ENCODE measurements around the gene TNFRSF25. TPM values are rescaled to one million over a fixed set of nuclear protein-coding genes. Genes with fewer than 3 reads are reported as not detected.

The TNFRSF25 gene
- total RNA-seq, 1 experiment from 2014 or later: 19.5 TPM

DNA sequence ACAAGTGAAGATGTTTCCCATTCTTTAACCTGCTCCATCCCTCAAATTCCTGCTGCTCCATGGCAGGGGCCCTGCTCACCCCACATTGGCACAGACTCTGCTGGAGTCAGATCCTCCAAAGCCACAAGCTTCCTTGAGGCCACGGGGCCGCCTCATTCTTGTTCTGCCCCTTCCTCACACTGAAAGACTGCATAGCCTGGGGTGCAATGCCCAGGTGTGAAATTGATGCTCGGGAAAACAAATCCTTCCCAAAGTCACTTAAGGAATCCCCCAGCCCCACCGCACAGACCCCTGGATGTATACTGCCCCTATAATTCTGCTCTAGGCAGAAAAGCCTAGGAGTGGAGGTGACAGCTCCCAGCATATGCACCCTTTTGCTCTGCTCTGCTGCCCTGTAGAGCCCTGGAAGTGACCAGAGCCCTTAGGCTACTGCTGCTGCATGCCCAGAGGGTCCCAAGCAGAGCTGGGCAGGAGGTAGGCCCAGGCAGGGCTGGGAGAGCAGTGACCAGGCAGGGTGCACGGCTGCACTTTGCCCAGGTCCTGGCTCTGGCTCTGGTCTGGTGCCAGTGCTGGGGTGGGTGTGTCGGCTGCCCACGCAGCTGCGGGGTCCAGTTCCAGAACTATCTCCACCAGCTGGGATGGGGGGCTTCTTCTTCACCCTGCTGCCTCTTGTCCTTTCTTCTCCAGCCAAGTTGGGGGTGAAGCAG is 47.9 kb downstream of the TNFRSF25 start (continued):
- TF ChIP-seq, protein P1, sequence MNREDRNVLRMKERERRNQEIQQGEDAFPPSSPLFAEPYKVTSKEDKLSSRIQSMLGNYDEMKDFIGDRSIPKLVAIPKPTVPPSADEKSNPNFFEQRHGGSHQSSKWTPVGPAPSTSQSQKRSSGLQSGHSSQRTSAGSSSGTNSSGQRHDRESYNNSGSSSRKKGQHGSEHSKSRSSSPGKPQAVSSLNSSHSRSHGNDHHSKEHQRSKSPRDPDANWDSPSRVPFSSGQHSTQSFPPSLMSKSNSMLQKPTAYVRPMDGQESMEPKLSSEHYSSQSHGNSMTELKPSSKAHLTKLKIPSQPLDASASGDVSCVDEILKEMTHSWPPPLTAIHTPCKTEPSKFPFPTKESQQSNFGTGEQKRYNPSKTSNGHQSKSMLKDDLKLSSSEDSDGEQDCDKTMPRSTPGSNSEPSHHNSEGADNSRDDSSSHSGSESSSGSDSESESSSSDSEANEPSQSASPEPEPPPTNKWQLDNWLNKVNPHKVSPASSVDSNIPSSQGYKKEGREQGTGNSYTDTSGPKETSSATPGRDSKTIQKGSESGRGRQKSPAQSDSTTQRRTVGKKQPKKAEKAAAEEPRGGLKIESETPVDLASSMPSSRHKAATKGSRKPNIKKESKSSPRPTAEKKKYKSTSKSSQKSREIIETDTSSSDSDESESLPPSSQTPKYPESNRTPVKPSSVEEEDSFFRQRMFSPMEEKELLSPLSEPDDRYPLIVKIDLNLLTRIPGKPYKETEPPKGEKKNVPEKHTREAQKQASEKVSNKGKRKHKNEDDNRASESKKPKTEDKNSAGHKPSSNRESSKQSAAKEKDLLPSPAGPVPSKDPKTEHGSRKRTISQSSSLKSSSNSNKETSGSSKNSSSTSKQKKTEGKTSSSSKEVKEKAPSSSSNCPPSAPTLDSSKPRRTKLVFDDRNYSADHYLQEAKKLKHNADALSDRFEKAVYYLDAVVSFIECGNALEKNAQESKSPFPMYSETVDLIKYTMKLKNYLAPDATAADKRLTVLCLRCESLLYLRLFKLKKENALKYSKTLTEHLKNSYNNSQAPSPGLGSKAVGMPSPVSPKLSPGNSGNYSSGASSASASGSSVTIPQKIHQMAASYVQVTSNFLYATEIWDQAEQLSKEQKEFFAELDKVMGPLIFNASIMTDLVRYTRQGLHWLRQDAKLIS (CRISPR knock-in tag; IDR thresholded peaks at IDR 0.05; ENCODE audit: borderline replicate concordance): no peak
- no peak for TF ChIP-seq NR3C1 (CRISPR knock-in tag; conservative IDR thresholded peaks at IDR 0.05; ENCODE audit: low read depth)
- TF ChIP-seq, protein P2, sequence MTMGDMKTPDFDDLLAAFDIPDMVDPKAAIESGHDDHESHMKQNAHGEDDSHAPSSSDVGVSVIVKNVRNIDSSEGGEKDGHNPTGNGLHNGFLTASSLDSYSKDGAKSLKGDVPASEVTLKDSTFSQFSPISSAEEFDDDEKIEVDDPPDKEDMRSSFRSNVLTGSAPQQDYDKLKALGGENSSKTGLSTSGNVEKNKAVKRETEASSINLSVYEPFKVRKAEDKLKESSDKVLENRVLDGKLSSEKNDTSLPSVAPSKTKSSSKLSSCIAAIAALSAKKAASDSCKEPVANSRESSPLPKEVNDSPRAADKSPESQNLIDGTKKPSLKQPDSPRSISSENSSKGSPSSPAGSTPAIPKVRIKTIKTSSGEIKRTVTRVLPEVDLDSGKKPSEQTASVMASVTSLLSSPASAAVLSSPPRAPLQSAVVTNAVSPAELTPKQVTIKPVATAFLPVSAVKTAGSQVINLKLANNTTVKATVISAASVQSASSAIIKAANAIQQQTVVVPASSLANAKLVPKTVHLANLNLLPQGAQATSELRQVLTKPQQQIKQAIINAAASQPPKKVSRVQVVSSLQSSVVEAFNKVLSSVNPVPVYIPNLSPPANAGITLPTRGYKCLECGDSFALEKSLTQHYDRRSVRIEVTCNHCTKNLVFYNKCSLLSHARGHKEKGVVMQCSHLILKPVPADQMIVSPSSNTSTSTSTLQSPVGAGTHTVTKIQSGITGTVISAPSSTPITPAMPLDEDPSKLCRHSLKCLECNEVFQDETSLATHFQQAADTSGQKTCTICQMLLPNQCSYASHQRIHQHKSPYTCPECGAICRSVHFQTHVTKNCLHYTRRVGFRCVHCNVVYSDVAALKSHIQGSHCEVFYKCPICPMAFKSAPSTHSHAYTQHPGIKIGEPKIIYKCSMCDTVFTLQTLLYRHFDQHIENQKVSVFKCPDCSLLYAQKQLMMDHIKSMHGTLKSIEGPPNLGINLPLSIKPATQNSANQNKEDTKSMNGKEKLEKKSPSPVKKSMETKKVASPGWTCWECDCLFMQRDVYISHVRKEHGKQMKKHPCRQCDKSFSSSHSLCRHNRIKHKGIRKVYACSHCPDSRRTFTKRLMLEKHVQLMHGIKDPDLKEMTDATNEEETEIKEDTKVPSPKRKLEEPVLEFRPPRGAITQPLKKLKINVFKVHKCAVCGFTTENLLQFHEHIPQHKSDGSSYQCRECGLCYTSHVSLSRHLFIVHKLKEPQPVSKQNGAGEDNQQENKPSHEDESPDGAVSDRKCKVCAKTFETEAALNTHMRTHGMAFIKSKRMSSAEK (CRISPR knock-in tag; IDR thresholded peaks at IDR 0.05; ENCODE audit: borderline replicate concordance): no peak
- TF ChIP-seq ESRRA (CRISPR knock-in tag; IDR thresholded peaks at IDR 0.05; ENCODE audit: borderline replicate concordance): no peak
- no peak for TF ChIP-seq NR2C2 (CRISPR knock-in tag; IDR thresholded peaks at IDR 0.05)
- TF ChIP-seq SMAD4 (CRISPR knock-in tag; IDR thresholded peaks at IDR 0.05): no peak
- TF ChIP-seq, protein P3, sequence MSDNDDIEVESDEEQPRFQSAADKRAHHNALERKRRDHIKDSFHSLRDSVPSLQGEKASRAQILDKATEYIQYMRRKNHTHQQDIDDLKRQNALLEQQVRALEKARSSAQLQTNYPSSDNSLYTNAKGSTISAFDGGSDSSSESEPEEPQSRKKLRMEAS (CRISPR knock-in tag; IDR thresholded peaks at IDR 0.05): no peak
- TF ChIP-seq NFYB (CRISPR knock-in tag; conservative IDR thresholded peaks at IDR 0.05; ENCODE audit: low read depth): no peak
- TF ChIP-seq, protein P4, sequence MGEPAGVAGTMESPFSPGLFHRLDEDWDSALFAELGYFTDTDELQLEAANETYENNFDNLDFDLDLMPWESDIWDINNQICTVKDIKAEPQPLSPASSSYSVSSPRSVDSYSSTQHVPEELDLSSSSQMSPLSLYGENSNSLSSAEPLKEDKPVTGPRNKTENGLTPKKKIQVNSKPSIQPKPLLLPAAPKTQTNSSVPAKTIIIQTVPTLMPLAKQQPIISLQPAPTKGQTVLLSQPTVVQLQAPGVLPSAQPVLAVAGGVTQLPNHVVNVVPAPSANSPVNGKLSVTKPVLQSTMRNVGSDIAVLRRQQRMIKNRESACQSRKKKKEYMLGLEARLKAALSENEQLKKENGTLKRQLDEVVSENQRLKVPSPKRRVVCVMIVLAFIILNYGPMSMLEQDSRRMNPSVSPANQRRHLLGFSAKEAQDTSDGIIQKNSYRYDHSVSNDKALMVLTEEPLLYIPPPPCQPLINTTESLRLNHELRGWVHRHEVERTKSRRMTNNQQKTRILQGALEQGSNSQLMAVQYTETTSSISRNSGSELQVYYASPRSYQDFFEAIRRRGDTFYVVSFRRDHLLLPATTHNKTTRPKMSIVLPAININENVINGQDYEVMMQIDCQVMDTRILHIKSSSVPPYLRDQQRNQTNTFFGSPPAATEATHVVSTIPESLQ (CRISPR knock-in tag; IDR thresholded peaks at IDR 0.05): no peak
- TF ChIP-seq TEAD4 (CRISPR knock-in tag; IDR thresholded peaks at IDR 0.05): no peak
- TF ChIP-seq ZNF416 (CRISPR knock-in tag; IDR thresholded peaks at IDR 0.05): no peak
- no peak for TF ChIP-seq ZNF671 (CRISPR knock-in tag; IDR thresholded peaks at IDR 0.05)

DNA sequence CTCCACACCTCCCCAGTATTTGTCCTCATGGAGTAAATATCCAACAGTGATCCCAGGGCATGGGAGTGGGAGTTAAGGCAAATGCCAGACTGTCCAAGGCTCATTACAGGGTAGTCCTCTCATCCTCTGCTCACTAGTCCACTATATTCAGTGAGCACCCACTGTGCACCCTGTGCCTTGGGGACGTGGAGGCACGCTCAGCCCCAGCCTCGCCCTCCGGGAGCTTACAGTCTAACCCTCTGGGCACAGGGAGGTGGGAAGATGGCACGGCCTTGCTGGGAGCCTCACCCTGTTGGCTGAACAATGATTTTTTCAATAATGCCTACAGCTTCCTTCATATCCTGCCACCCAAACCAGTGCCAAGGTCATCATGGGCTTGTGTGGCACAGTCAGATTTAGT is 49.1 kb downstream of the TNFRSF25 start:
- ChIA-PET POLR2A (no interaction called here), CTCF (interaction anchor here (1.6 to 4.0 kb wide), 6 partner anchors 12 to 178 kb away, joined by 3 to 35 read pairs (median 6); partner anchors contain the start of gene ACOT7)
- Mint-ChIP-seq H3K4me1 (peaks cover 20% of the 10 kb centered on the region), H3K27ac (no peak overlapping the region), H3K9me3 (no peaks in the 10 kb centered on the region), H3K4me3 (no peak overlapping the region), H3K27me3 (ENCODE audit: low read depth) (peaks cover 94% of the 10 kb centered on the region), H3K36me3 (no peaks in the 10 kb centered on the region)
- no peak for ATAC-seq
- DNase-seq (ENCODE audit: low spot score): no peak
- TF ChIP-seq, protein P5, sequence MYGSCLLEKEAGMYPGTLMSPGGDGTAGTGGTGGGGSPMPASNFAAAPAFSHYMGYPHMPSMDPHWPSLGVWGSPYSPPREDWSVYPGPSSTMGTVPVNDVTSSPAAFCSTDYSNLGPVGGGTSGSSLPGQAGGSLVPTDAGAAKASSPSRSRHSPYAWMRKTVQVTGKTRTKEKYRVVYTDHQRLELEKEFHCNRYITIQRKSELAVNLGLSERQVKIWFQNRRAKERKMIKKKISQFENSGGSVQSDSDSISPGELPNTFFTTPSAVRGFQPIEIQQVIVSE (CRISPR knock-in tag; IDR thresholded peaks at IDR 0.05; ENCODE audit: borderline replicate concordance): no peak
- TF ChIP-seq, protein P6, sequence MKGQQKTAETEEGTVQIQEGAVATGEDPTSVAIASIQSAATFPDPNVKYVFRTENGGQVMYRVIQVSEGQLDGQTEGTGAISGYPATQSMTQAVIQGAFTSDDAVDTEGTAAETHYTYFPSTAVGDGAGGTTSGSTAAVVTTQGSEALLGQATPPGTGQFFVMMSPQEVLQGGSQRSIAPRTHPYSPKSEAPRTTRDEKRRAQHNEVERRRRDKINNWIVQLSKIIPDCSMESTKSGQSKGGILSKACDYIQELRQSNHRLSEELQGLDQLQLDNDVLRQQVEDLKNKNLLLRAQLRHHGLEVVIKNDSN (CRISPR knock-in tag; IDR thresholded peaks at IDR 0.05): no peak
- TF ChIP-seq ZNF121 (CRISPR knock-in tag; IDR thresholded peaks at IDR 0.05): no peak
- no peak for TF ChIP-seq JUN (CRISPR knock-in tag; IDR thresholded peaks at IDR 0.05)
- TF ChIP-seq FOXK1 (CRISPR knock-in tag; IDR thresholded peaks at IDR 0.05): no peak
- no peak for TF ChIP-seq TCF7 (CRISPR knock-in tag; IDR thresholded peaks at IDR 0.05; ENCODE audit: low read depth)
- TF ChIP-seq, protein P7, sequence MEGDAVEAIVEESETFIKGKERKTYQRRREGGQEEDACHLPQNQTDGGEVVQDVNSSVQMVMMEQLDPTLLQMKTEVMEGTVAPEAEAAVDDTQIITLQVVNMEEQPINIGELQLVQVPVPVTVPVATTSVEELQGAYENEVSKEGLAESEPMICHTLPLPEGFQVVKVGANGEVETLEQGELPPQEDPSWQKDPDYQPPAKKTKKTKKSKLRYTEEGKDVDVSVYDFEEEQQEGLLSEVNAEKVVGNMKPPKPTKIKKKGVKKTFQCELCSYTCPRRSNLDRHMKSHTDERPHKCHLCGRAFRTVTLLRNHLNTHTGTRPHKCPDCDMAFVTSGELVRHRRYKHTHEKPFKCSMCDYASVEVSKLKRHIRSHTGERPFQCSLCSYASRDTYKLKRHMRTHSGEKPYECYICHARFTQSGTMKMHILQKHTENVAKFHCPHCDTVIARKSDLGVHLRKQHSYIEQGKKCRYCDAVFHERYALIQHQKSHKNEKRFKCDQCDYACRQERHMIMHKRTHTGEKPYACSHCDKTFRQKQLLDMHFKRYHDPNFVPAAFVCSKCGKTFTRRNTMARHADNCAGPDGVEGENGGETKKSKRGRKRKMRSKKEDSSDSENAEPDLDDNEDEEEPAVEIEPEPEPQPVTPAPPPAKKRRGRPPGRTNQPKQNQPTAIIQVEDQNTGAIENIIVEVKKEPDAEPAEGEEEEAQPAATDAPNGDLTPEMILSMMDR (IDR thresholded peaks at IDR 0.05): no peak
- no peak for TF ChIP-seq MYBL2 (CRISPR knock-in tag; IDR thresholded peaks at IDR 0.05)
- TF ChIP-seq, protein P8, sequence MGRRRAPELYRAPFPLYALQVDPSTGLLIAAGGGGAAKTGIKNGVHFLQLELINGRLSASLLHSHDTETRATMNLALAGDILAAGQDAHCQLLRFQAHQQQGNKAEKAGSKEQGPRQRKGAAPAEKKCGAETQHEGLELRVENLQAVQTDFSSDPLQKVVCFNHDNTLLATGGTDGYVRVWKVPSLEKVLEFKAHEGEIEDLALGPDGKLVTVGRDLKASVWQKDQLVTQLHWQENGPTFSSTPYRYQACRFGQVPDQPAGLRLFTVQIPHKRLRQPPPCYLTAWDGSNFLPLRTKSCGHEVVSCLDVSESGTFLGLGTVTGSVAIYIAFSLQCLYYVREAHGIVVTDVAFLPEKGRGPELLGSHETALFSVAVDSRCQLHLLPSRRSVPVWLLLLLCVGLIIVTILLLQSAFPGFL (CRISPR knock-in tag; IDR thresholded peaks at IDR 0.05; ENCODE audit: borderline replicate concordance): no peak
